Hematopoietic multipotent progenitor cell treated with erythropoietin and hydrocortisone succinate and interleukin-3 and kit ligand, for 15 days (in vitro differentiated cells): Measurements from ENCODE around the gene USF3.

Experiments
- DNase-seq: peaks from one replicate; pipeline ENCODE4 v3.0.0-alpha.2; 2015; ENCODE audit warnings: low spot score

USF3 gene

DNA sequence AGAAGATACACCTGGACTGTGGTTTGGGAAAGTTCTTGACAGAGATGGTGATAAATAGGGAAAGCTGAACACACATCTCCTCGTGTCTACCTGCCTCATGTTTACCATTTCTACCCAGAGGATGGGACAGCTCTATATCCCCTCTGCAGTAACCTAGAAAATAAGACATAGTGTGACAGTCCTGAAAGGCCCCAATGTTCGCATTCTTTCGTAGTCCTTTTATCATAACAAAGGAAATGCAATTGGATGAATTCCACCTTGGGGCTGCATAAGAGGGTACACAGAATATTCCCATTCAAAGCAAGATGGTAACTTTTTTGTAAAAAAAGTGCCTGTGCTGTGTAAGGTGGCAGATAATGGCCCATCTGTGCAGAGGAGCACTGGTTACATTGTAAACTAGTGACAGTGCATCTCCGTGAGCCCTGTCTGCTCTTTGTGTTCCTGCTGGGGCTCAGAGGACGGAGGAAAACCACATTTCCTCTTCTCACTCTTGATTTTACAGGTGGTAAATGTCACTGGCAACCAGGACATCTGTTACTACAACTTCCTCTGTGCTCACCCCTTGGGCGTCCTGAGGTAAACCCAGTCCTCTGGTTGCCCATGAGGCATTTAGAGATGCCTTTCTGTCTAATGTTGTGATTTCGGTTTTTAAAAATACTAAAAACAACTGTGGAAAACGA, 89.8 kb downstream of the USF3 start:
- no peak for DNase-seq

DNA sequence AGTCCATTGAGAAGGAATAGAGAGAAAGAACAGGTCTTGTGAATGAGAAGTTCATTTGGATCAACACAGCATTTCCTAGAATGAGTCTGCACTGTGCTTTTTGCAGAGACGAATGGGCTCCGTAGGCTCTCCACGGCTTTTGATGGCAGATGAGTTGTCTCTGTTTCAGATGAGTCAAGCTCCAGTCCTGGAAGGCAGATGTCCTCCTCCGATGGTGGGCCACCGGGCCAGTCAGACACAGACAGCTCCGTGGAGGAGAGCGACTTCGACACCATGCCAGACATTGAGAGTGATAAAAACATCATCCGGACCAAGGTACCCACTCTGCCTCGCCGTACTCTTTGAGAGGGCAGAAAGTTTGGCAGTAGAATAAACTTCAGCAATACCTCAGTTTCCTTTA, 93.6 kb downstream of the USF3 start:
- DNase-seq = no peak

DNA sequence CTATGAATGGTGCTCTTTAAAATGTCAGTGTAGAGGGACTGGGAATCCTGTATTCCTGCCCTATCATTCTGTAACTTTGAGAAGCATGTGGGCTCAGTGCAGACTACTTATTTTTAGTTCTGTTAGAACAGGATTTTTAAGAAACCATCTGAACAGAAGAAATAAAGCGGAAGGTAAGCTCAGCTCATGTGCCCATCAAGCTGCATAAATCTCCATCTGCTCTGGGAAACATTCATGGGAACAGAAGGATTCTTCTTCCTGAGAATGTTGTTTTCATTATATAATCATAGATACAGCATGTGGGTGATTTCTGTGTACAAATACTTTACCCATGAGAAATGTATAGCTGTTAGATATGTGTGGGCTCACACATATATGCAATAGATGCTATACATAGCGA, 94.2 kb downstream of the USF3 start:
- no peak for DNase-seq

DNA sequence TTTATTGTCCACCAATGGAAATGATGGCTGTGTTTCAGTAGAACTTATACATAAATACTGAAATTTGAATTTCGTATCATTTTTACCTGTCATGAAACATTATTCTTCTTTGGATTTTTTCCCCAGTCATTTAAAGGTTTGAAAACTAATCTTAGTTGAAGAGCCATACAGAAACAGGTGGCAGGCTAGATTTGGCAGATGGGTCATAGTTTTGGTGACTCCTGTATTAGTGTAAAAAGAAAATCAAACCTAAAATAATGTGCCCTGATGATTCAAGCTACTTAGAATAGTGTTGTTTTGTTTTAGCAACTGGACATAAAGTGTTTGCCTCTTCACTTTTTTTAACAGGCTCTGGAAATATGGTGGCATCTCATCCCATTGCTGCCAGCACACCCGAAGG, 95.2 kb downstream of the USF3 start:
- no peak for DNase-seq

DNA sequence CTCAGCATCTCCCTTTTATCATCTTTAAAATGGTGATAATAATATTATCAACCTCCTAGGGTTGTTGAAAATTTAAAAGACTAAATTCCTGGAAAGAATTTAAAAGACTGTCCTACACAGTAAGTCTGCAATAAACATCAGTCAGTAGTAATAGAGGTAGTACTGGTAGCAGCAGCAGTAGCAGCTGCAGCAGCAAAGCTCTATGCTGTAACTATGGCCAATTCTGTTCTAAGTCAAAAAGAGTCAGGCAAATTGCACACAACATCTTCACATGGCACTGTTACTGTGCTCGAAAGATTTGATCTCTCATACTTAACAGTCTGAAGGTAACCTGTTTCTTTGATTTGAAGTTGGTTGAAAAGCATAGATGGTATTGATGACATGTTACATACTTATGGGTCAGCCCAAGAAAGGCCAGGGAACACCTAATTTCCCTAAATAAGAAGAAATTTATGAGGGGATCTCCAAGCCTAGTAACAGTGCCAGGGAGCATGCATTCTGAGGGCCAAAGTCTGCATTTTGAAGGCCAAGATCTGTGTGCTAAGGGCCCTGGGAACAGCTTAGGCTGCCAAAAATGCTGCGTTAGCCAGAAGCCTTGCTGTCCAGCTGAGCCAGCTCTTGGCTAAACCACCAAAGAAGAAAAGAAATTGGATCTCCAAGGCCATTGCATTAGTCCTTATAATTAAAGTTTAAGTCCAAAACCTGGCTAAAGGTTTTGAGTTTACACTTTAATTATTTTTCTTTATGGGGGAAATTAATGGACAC, 95.8 kb downstream of the USF3 start:
- no peak for DNase-seq
